GM18858 (cell line): Measurements from ENCODE around the gene KCNIP4.

Experiments
- ATAC-seq: cut with Tn5 transposase; IDR thresholded peaks from one replicate; pipeline ENCODE4 v1.9.1; 2021; ENCODE audit not compliant: unreplicated experiment

KCNIP4 gene

DNA sequence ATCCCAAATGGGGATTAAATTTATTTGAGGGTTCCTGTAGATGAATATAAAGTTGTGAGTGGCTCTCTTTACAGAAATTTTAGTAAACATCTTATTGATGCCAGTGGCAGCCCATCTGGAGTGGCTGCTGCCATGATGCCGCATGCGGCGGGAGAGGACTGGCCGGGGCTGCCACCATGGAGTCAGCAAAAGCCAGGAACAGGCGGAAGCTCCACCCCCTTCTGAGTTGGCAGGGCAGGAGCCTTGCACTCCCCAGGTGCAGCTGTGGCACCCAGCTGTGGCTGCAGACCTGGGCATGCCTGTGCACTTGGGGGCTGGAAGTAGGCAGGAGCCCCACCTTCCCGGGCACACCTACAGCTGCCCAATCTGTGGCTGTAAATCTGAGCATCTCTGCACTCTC, 92.3 kb downstream of the KCNIP4 start:
- ATAC-seq: no peak

DNA sequence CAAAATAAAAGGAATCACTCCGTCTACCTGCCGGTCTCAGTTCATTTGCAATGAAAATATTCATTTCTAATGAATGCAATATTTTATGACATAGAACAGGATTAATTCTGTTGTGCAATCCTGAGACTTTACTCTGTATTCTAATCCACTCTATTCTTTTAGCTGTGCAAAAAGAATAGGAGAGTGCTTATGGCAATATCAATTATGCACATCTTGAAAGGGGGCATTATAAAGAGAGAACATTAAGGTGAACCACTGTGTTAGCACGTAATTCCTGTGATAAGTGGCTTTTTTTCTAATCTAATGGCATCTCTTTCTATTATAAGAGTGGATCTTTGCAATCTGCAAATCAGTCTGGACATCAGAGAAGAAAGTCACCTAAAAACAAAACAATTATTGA, 99.5 kb downstream of the KCNIP4 start:
- no peak for ATAC-seq

GRCh38 chr4:21848021-21848420, 100.6 kb downstream of the KCNIP4 start:
- ATAC-seq: no peak

DNA sequence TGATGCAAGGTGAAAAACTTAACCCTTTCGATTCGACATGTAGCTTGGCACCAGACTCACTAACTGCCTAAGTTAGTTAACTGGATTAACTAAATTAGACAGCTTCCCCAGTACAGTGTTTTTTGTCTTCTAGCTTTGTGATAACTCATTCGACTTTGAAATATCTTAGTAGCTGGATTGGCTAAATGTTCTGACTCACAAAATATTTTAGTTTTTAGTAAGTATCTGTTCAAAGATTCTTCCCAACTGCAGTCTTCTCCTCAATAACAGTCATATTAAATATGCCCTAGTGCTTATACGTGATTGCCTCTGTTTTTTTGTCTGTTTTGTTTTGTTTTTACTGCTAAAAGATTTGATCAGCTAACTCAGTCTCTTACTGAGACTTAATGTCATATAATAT, 102.9 kb downstream of the KCNIP4 start:
- ATAC-seq: no peak

- no peak for ATAC-seq
Observed at GRCh38 chr4:21835712-21836111, 112.9 kb downstream of the KCNIP4 start.

DNA sequence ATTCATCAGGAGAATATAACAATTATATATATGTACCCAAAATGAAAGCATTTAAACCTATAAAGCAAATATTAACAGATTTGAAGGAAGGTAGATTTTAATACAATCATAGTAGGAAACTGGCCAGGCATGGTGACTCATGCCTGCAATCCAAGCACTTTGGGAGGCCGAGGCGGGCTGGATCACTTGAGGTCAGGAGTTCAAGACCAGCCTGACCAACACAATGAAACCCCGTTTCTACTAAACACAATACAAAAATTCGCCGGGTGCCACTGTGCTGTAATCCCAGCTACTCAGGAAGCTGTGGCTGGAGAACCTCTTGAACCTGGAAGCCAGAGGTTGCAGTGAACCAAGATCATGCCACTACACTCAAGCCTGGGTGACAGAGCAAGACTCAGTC, 118.3 kb downstream of the KCNIP4 start:
- ATAC-seq: no peak

- ATAC-seq: no peak
Observed at GRCh38 chr4:21827575-21827974, 121.0 kb downstream of the KCNIP4 start.

- no peak for ATAC-seq
Observed at GRCh38 chr4:21826071-21826470, 122.5 kb downstream of the KCNIP4 start.

- ATAC-seq: no peak
Observed at GRCh38 chr4:21819086-21819485, 129.5 kb downstream of the KCNIP4 start.

GRCh38 chr4:21815651-21816377, 132.8 kb downstream of the KCNIP4 start:
- no peak for ATAC-seq

DNA sequence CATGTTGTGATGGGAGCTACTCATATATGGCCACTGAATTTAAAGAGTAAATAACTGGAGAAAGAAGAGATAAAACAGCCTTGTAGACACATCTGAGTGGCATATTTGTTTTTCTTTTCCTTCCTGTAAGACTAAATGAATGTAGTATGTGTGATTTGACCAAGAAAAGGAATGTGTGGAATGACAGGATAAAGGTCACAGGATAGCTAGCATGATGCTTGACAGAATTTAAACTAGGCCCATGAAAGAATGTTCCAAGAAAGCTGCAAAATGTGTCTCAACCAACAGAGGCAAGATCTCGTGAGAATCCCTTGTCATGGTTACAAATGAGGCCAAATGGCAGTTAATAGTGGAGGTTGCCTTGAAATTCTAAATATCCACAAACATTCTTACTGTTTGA, 137.0 kb downstream of the KCNIP4 start:
- ATAC-seq: no peak

DNA sequence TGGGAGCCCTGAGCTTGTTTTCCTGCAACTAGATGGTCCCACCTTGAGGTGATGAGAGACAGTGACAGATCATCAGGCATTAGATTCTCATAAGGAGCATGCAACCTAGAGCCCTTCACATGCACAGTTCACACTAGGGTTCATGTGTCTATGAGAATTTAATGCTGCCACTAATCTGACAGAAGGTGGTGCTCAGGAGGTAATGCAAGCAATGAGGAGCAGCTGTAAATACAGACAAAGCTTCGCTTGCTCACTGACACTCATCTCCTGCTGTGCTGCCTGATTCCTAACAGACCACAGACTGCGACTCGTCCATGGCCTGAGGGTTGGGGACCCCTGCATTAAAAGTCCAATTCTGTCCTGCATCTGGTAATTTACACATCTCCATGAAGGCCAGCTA, 141.6 kb downstream of the KCNIP4 start:
- no peak for ATAC-seq

DNA sequence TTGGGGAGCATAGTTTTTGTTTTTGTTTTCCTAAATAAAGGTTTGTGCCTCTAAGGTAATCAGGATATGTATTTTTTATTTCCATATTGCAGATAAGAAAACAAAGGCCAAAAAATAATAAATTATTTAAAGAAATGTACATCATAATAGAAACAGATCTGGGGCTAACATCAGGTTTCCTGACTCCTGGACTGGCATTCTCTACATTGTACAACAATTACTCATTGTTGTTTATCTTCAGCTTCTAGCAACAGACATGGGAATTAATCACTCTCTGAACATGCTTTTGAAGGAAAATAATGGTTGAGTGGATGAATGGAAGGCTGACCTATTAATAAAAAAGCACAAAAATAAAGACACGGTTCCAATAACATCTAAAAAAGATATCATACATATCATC, 146.2 kb downstream of the KCNIP4 start:
- ATAC-seq: no peak

GRCh38 chr4:21801661-21802385, 146.7 kb downstream of the KCNIP4 start:
- no peak for ATAC-seq

GRCh38 chr4:21795091-21795490, 153.5 kb downstream of the KCNIP4 start:
- ATAC-seq: no peak

GRCh38 chr4:21792736-21793135, 155.8 kb downstream of the KCNIP4 start:
- ATAC-seq: no peak

GRCh38 chr4:21790438-21791029, 158.0 kb downstream of the KCNIP4 start:
- ATAC-seq: no peak

DNA sequence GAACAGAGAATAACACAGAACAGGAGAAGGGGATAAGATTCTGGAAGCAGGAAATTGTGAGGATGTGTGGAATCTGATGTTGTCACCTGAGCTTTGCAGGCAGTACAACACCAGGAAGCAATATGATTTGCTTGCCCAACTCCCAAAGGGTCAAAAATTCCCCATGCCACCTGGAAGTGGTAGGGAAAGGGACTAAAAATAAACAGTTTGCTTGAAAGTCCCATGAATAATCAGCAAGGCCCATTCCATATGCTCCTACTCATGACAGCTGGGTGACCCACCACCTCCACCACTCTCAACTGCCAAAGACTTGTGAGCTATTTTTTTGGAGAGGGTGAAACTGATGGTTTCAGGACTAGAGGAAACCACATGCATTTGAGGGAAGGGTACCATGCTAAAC, 168.4 kb downstream of the KCNIP4 start:
- no peak for ATAC-seq

- no peak for ATAC-seq
Observed at GRCh38 chr4:21778702-21779101, 169.9 kb downstream of the KCNIP4 start.

GRCh38 chr4:21775703-21776102, 172.9 kb downstream of the KCNIP4 start:
- no peak for ATAC-seq

- no peak for ATAC-seq
Observed at GRCh38 chr4:21769404-21770147, 179.0 kb downstream of the KCNIP4 start.
